GM19025 (cell line): ENCODE results near the gene NCR2.
"Not testable (repeated sequence)": the region's sequence is repeated elsewhere in the genome, so short reads cannot be mapped to it uniquely, and the experiment has no call there.

Source experiments
- ATAC-seq: cut with Tn5 transposase; IDR thresholded peaks from one replicate; pipeline ENCODE4 v1.9.1; 2021; ENCODE audit warnings: mild to moderate bottlenecking, low read depth, moderate library complexity; ENCODE audit not compliant: unreplicated experiment

Gene NCR2

GRCh38 chr6:41335296-41335695, at the start of gene NCR2:
Gene NCR2 (plus strand): TSS chr6:41335608. CDS start chr6:41335877, 269 bp downstream.
- no peak for ATAC-seq

GRCh38 chr6:41286544-41287346, 48.7 kb upstream of the NCR2 start, which contains the start of gene TREM1:
Gene TREM1 (minus strand): TSS chr6:41286682. CDS start chr6:41286655, 27 bp downstream.
- ATAC-seq, result no peak

GRCh38 chr6:41288030-41288753, 47.2 kb upstream of the NCR2 start:
- ATAC-seq, result no peak

- ATAC-seq, result no peak
Observed at GRCh38 chr6:41288754-41289129, 46.7 kb upstream of the NCR2 start.

GRCh38 chr6:41289815-41290214, 45.6 kb upstream of the NCR2 start:
- ATAC-seq, result no peak

- ATAC-seq, result no peak
Observed at GRCh38 chr6:41291717-41292116, 43.7 kb upstream of the NCR2 start.

GRCh38 chr6:41294214-41294872, 41.1 kb upstream of the NCR2 start:
- ATAC-seq, result no peak

GRCh38 chr6:41297248-41297647, 38.2 kb upstream of the NCR2 start:
- not testable (repeated sequence) for ATAC-seq

GRCh38 chr6:41298785-41299502, 36.5 kb upstream of the NCR2 start:
- no peak for ATAC-seq

GRCh38 chr6:41302638-41303037, 32.8 kb upstream of the NCR2 start:
- ATAC-seq, result no peak

- ATAC-seq, result no peak
Observed at GRCh38 chr6:41306187-41306854, 29.1 kb upstream of the NCR2 start.

GRCh38 chr6:41315203-41315602, 20.2 kb upstream of the NCR2 start:
- ATAC-seq, result no peak

GRCh38 chr6:41315943-41316620, 19.3 kb upstream of the NCR2 start:
- ATAC-seq, result no peak

GRCh38 chr6:41318261-41318653, 17.2 kb upstream of the NCR2 start:
- ATAC-seq, result no peak

GRCh38 chr6:41318654-41319565, 16.5 kb upstream of the NCR2 start:
- ATAC-seq, result peak; percentile 75

- ATAC-seq, result no peak
Observed at GRCh38 chr6:41321183-41321582, 14.2 kb upstream of the NCR2 start.

- ATAC-seq, result no peak
Observed at GRCh38 chr6:41325446-41326066, 9.9 kb upstream of the NCR2 start.

GRCh38 chr6:41326092-41326491, 9.3 kb upstream of the NCR2 start:
- ATAC-seq, result no peak
